ENCODE data around the gene LIMA1. TPM values are rescaled to one million over a fixed set of nuclear protein-coding genes. Genes with fewer than 3 reads are reported as not detected.

The LIMA1 gene
- total RNA-seq, 1 donor from 2014 or later: 115 TPM

DNA sequence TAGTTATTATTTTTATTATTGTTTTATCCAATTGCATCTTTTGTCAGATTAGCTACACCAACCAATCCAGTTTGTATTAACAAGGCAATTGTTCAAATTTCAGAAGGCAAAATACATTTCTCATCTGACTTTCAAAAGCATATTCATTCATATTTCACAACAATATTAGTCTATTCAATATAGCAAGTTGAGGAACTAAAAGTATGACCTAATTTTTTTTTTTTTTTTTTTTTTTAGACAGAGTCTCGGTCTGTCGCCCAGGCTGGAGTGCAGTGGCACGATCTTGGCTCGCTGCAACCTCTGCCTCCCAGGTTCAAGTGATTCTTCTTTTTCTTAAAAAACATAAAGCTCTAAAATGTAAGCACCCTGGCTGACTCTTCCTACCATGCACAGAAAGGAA is 154.0 kb downstream of the LIMA1 start:
- Mint-ChIP-seq H3K27ac (no peak overlapping the region), H3K9me3 (no peaks in the 10 kb centered on the region), H3K36me3 (peaks cover 32% of the 10 kb centered on the region), H3K27me3 (ENCODE audit: low read depth) (no peaks in the 10 kb centered on the region), H3K4me3 (no peak overlapping the region), H3K4me1 (no peaks in the 10 kb centered on the region)
- DNase-seq (ENCODE audit: low spot score in 2 of 2, unreplicated experiment in 2 of 2): no peak
- no peak for TF ChIP-seq CTCF (IDR thresholded peaks at IDR 0.05; ENCODE audit: unreplicated experiment)

GRCh38 chr12:50127546-50127945 is 155.8 kb downstream of the LIMA1 start:
- no peaks in the 10 kb centered on the region for H3K4me1 Mint-ChIP-seq
- H3K27ac Mint-ChIP-seq: no peak overlapping the region
- DNase-seq (ENCODE audit: low spot score in 2 of 2, unreplicated experiment in 2 of 2): no peak
- no peak for TF ChIP-seq CTCF (IDR thresholded peaks at IDR 0.05; ENCODE audit: unreplicated experiment)
- no peaks in the 10 kb centered on the region for H3K9me3 Mint-ChIP-seq
- H3K4me3 Mint-ChIP-seq: no peak overlapping the region
- H3K27me3 Mint-ChIP-seq (ENCODE audit: low read depth): no peaks in the 10 kb centered on the region
- H3K36me3 Mint-ChIP-seq: peaks cover 33% of the 10 kb centered on the region

Small RNAs within 50 kb of the gene (microRNA-seq; reads per million reads assigned to microRNA genes)
- not detected for gene MIR1293

Other genes starting within 250 kb of the LIMA1 start
- gene ASIC1, start 225.9 kb downstream of the LIMA1 start, total RNA-seq: 6.1 to 7.2 TPM (median 6.6 TPM) in 3 replicates
- gene SMARCD1, start 198.2 kb downstream of the LIMA1 start, total RNA-seq: 112 to 122 TPM (median 113 TPM) in 3 replicates
- gene GPD1, start 179.5 kb downstream of the LIMA1 start, total RNA-seq: 0.72 to 1.2 TPM (median 1.1 TPM) in 3 replicates
- 24.2 to 25.0 TPM (median 24.8 TPM) in 3 replicates for gene COX14, start 171.3 kb downstream of the LIMA1 start, total RNA-seq
- 70.4 to 77.1 TPM (median 75.3 TPM) in 3 replicates for gene CERS5, start 116.2 kb downstream of the LIMA1 start, total RNA-seq
- not detected in 3 replicates for gene FAM186A, start 113.1 kb upstream of the LIMA1 start, total RNA-seq
- 47.4 to 48.7 TPM (median 48.1 TPM) in 3 replicates for gene LARP4, start 117.4 kb upstream of the LIMA1 start, total RNA-seq
- 29.3 to 32.0 TPM (median 31.3 TPM) in 3 replicates for gene DIP2B, start 221.5 kb upstream of the LIMA1 start, total RNA-seq

All from mesothelial cell of epicardium (in vitro differentiated cells).